Glomerular endothelial cell (primary cell): ENCODE data around the gene MPRIP. TPM values are rescaled to one million over a fixed set of nuclear protein-coding genes. Genes with fewer than 3 reads are reported as not detected.

ENCODE experiments used
- DNase-seq: peaks from one replicate; pipeline ENCODE4 v3.0.0-alpha.2; 2011; ENCODE audit warnings: low read depth, low spot score; ENCODE audit errors: extremely low read depth
- total RNA-seq: library from RNA; depleted of rRNA; stranded (reverse); fragments of >200 nt; gene quantifications from 2 replicates; pipeline ENCODE4 v1.2.3, GENCODE V29; 2015

Gene MPRIP
- total RNA-seq, 1 donor from 2014 or later = 160 TPM

GRCh38 chr17:17050346-17051345 lies 8.4 kb downstream of the MPRIP start:
- DNase-seq = no peak

- DNase-seq = no peak
Measured at GRCh38 chr17:17051380-17051779, 9.1 kb downstream of the MPRIP start.

- no peak for DNase-seq
Measured at GRCh38 chr17:17051791-17052461, 9.7 kb downstream of the MPRIP start.

GRCh38 chr17:17052462-17053221 lies 10.4 kb downstream of the MPRIP start:
- DNase-seq = no peak

GRCh38 chr17:17053446-17054379 lies 11.5 kb downstream of the MPRIP start:
- no peak for DNase-seq

GRCh38 chr17:17054636-17055035 lies 12.4 kb downstream of the MPRIP start:
- no peak for DNase-seq

- DNase-seq = no peak
Measured at GRCh38 chr17:17055286-17056155, 13.3 kb downstream of the MPRIP start.

GRCh38 chr17:17056156-17056539 lies 13.9 kb downstream of the MPRIP start:
- no peak for DNase-seq

- DNase-seq = no peak
Measured at GRCh38 chr17:17057057-17057551, 14.8 kb downstream of the MPRIP start.

GRCh38 chr17:17058304-17058703 lies 16.0 kb downstream of the MPRIP start:
- DNase-seq = no peak

GRCh38 chr17:17059301-17059890 lies 17.1 kb downstream of the MPRIP start:
- no peak for DNase-seq

- no peak for DNase-seq
Measured at GRCh38 chr17:17060001-17060922, 18.0 kb downstream of the MPRIP start.

- DNase-seq = no peak
Measured at GRCh38 chr17:17060930-17061329, 18.7 kb downstream of the MPRIP start.

- no peak for DNase-seq
Measured at GRCh38 chr17:17061516-17061915, 19.3 kb downstream of the MPRIP start.

GRCh38 chr17:17062356-17062755 lies 20.1 kb downstream of the MPRIP start:
- no peak for DNase-seq

GRCh38 chr17:17062866-17063265 lies 20.6 kb downstream of the MPRIP start:
- DNase-seq = no peak

GRCh38 chr17:17063546-17064122 lies 21.4 kb downstream of the MPRIP start:
- DNase-seq = no peak
